Tibial artery (tissue), 4 donors: ENCODE data around the gene TMEM273.
"Not testable (repeated sequence)": the region's sequence is repeated elsewhere in the genome, so short reads cannot be mapped to it uniquely, and the experiment has no call there.

ENCODE experiments used
- DNase-seq, 2 donors: peaks; one replicate each; pipeline ENCODE4 v3.0.0-alpha.2; 2019
- H3K27ac ChIP-seq, 2 donors: fragments of 200-600 bp; sonication (generic) in 1 of 2; 1 replicate in 1 of 2; 2 replicates in 1 of 2; pipeline ENCODE4 v1.5.1; 2018 to 2019; ENCODE audit warnings: mild to moderate bottlenecking in 1 of 2
- H3K27me3 ChIP-seq, 2 donors: fragments of 200-600 bp; sonication (generic) in 1 of 2; one replicate each; pipeline versions ENCODE4 v1.5.1 to v1.6.0; 2016 to 2019
- H3K36me3 ChIP-seq, 3 donors: fragments of 200-600 bp; sonication (generic) in 2 of 3; one replicate each; pipeline ENCODE4 v1.5.1; 2016 to 2019; ENCODE audit warnings: mild to moderate bottlenecking in 2 of 3
- H3K4me1 ChIP-seq, 4 donors: fragments of 200-600 bp; sonication (generic) in 2 of 4; 1 replicate in 3 of 4; 2 replicates in 1 of 4; pipeline ENCODE4 v1.5.1; 2016 to 2019
- H3K4me3 ChIP-seq, 2 donors: fragments of 200-600 bp; sonication (generic) in 1 of 2; 1 replicate in 1 of 2; 2 replicates in 1 of 2; pipeline ENCODE4 v1.5.1; 2018 to 2019; ENCODE audit warnings: mild to moderate bottlenecking in 2 of 2
- H3K9me3 ChIP-seq, 3 donors: fragments of 200-600 bp; sonication (generic) in 1 of 3; one replicate each; pipeline ENCODE4 v1.5.1; 2016 to 2019
- intact Hi-C: fragments of 100-400 bp; cut with DNase I; formaldehyde crosslinking; loops from one replicate; pipeline ENCODE4 v1.15.0; 2023; ENCODE audit warnings: low total_unique reads
- TF ChIP-seq, protein P1 (sequence below), 2 experiments: fragments of 200-600 bp in 1 of 2; fragments of 450-650 bp in 1 of 2; IDR thresholded peaks; one replicate each; pipeline ENCODE4 v1.5.1; 2017 to 2019; ENCODE audit warnings: antibody characterized with exemption in 2 of 2, mild to moderate bottlenecking in 1 of 2, moderate library complexity in 1 of 2

The TMEM273 gene

DNA sequence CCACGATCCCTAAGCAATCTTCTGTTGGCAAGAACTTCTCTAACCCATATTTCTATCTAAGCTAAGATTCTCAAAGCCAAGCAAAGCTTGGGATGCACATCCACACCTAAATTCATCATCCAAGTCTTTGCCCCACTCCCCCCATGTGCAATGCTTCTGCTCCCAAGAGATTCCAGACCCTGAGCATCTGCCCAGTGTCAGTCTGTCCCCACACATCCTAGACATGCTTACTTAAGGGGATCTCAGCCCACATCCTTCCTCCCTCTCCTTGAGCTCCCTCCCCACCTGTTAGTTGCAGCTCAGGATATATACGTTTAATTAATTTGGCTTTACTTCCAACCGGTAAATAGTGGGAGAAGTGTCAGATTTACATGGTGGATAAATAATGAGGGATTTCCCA is 17.0 kb upstream of the TMEM273 start:
- H3K27me3 ChIP-seq: no peaks in the 10 kb centered on the region
- H3K9me3 ChIP-seq: no peaks in the 10 kb centered on the region
- no peak overlapping the region for H3K27ac ChIP-seq
- H3K4me3 ChIP-seq: no peak overlapping the region
- H3K36me3 ChIP-seq: no peaks in the 10 kb centered on the region
- H3K4me1 ChIP-seq: no peaks in the 10 kb centered on the region
- intact Hi-C loops: no loop called here
- TF ChIP-seq, protein P1, sequence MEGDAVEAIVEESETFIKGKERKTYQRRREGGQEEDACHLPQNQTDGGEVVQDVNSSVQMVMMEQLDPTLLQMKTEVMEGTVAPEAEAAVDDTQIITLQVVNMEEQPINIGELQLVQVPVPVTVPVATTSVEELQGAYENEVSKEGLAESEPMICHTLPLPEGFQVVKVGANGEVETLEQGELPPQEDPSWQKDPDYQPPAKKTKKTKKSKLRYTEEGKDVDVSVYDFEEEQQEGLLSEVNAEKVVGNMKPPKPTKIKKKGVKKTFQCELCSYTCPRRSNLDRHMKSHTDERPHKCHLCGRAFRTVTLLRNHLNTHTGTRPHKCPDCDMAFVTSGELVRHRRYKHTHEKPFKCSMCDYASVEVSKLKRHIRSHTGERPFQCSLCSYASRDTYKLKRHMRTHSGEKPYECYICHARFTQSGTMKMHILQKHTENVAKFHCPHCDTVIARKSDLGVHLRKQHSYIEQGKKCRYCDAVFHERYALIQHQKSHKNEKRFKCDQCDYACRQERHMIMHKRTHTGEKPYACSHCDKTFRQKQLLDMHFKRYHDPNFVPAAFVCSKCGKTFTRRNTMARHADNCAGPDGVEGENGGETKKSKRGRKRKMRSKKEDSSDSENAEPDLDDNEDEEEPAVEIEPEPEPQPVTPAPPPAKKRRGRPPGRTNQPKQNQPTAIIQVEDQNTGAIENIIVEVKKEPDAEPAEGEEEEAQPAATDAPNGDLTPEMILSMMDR (IDR thresholded peaks at IDR 0.05): no peak
- DNase-seq: no peak

DNA sequence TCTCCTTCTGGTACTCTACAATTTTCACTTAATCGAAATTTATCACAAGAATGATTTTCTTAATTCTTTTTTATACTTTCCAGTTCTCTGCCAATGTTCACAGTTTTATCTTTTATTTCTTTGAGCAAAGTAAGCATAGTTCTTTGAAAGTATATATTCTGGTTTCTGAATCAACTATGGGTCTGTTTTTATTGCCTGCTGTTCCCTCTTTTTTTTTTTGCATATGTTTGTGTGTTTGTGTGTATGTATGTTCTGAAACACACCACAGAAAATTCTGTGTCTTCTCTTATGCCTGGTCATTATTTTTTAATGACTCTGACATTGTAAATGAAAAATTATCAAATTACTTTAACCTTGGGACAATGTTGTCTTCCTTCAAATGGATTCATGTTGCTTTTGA is 15.9 kb upstream of the TMEM273 start:
- H3K4me3 ChIP-seq: no peak overlapping the region
- no peak for DNase-seq
- H3K36me3 ChIP-seq: no peaks in the 10 kb centered on the region
- H3K27me3 ChIP-seq: no peaks in the 10 kb centered on the region
- intact Hi-C loops: no loop called here
- H3K4me1 ChIP-seq: no peaks in the 10 kb centered on the region
- no peak overlapping the region for H3K27ac ChIP-seq
- no peaks in the 10 kb centered on the region for H3K9me3 ChIP-seq
- TF ChIP-seq, protein P1 (IDR thresholded peaks at IDR 0.05): no peak

DNA sequence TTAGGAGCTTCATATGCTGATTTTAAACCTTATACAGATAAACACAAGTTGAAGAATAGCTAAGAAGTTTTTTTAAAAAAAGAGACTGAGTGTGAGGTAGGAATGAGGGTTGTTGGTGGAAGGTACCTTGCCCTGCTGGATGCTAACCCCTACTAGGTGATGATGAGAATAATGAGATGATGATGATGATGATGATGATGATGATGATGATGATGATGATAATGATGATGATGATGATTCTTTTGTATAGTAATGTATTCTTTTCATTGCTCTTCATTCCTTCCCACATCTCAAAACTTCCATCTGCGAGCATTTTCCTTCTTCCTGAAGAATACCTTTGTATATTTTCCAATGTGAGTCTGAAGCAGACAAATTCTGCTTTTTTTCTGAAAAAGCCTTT is 14.1 kb upstream of the TMEM273 start:
- Histone ChIP-seq H3K36me3 (no peaks in the 10 kb centered on the region), H3K9me3 (no peaks in the 10 kb centered on the region), H3K4me3 (no peak overlapping the region), H3K27me3 (peaks cover 0 to under 1% of the 10 kb centered on the region in 2 donors), H3K27ac (no peak overlapping the region), H3K4me1 (no peaks in the 10 kb centered on the region)
- TF ChIP-seq, protein P1 (IDR thresholded peaks at IDR 0.05): no peak
- intact Hi-C loops: no loop called here
- DNase-seq: no peak

DNA sequence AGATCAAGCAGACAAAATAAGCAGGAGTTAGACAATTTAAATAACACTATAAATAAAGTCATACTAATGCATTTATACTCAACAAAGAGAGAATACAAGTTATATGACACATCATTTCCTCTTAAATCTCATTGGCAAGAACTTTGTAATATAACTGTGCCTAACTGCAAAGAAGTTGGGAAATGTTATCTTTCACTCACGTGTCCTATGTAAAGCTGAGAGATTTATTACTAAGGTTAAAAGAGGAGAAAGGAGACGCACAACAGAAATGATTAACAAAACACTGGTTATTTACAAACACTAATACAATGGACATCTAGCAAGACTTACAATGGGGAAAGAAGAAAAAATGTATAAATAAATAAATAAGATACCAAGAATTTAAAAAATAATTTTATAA is 12.7 kb upstream of the TMEM273 start:
- Histone ChIP-seq H3K4me3 (no peak overlapping the region), H3K27ac (no peak overlapping the region), H3K36me3 (no peaks in the 10 kb centered on the region), H3K4me1 (no peaks in the 10 kb centered on the region), H3K9me3 (no peaks in the 10 kb centered on the region), H3K27me3 (peaks cover 0 to 6% of the 10 kb centered on the region in 2 donors)
- intact Hi-C loops: no loop called here
- TF ChIP-seq, protein P1 (IDR thresholded peaks at IDR 0.05): no peak
- no peak for DNase-seq

DNA sequence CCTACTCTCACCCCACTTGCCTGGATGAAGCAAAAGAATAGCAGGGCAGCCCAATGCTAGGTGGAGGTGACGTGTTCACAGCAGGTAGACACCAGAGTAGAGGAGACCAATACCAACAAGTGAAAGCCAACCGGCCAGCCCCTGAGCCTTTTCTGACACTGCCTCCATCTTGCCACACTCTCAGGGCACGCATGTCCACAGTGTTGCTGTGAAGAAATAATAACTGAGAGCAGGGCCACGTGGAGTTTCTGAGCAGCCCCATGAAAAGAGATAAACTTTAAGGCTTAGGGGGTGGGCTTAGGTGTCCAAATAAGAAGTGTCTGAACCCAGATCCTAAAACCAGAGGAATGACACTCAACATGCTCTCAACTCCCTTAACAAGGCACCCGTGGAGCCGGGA is 9.0 kb upstream of the TMEM273 start:
- Histone ChIP-seq H3K9me3 (no peaks in the 10 kb centered on the region), H3K4me3 (no peak overlapping the region), H3K27me3 (peaks cover 0 to 9% of the 10 kb centered on the region in 2 donors), H3K27ac (no peak overlapping the region), H3K4me1 (no peaks in the 10 kb centered on the region), H3K36me3 (no peaks in the 10 kb centered on the region)
- no peak for DNase-seq
- TF ChIP-seq, protein P1 (IDR thresholded peaks at IDR 0.05): no peak
- intact Hi-C loops: no loop called here

DNA sequence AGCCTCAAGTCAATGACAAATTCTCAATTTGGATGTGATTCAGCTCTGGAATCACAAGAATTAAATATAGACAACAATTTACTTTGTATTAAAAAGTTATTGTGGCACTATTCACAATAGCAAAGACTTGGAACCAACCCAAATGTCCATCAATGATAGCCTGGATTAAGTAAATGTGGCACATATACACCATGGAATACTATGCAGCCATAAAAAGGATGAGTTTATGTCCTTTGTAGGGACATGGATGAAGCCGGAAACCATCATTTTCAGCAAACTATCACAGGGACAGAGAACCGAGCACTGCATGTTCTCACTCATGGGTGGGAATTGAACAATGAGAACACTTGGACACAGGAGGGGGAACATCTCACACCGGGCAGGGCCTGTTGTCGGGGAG is 7.7 kb upstream of the TMEM273 start:
- intact Hi-C loops, H3K36me3 ChIP-seq, H3K27me3 ChIP-seq, DNase-seq, H3K9me3 ChIP-seq, H3K4me1 ChIP-seq, H3K27ac ChIP-seq, H3K4me3 ChIP-seq: not testable (repeated sequence)
